HEK293T (cell line): Measurements from ENCODE around the gene TREX2.

ENCODE experiments used
- CTCF ChIA-PET: fragments of 350-600 bp; formaldehyde crosslinking; extraction: SDS; loops from one replicate; lab custom pipeline; 2021; ENCODE audit warnings: antibody characterized with exemption, inconsistent platforms; lab: Yijun Ruan, JAX
- POLR2A ChIA-PET: fragments of 350-600 bp; formaldehyde crosslinking; extraction: SDS; loops from one replicate; lab custom pipeline; 2020; ENCODE audit warnings: antibody characterized with exemption, inconsistent platforms; lab: Yijun Ruan, JAX
- DNase-seq: peaks from one replicate; pipeline ENCODE4 v3.0.0; 2012; ENCODE audit warnings: mixed read lengths; ENCODE audit errors: extremely low spot score
- ARNT ChIP-seq: fragments of 450-650 bp; IDR thresholded peaks from 2 replicates; pipeline ENCODE4 v1.6.1; 2017; ENCODE audit warnings: mild to moderate bottlenecking
- BHLHE40 ChIP-seq: fragments of 450-650 bp; IDR thresholded peaks from 2 replicates; pipeline ENCODE4 v1.6.1; 2016; ENCODE audit warnings: mild to moderate bottlenecking, moderate library complexity, borderline replicate concordance
- CTBP1 ChIP-seq: fragments of 450-650 bp; IDR thresholded peaks from 2 replicates; pipeline ENCODE4 v1.6.1; 2016; ENCODE audit warnings: borderline replicate concordance
- ELF4 ChIP-seq: fragments of 450-650 bp; IDR thresholded peaks from 2 replicates; pipeline ENCODE4 v1.6.1; 2017; ENCODE audit warnings: antibody characterized with exemption
- FOXA1 ChIP-seq: fragments of 450-650 bp; IDR thresholded peaks from 2 replicates; pipeline ENCODE4 v1.6.1; 2016; ENCODE audit warnings: mild to moderate bottlenecking
- FOXK2 ChIP-seq: fragments of 450-650 bp; IDR thresholded peaks from 2 replicates; pipeline ENCODE4 v1.6.1; 2016; ENCODE audit warnings: mild to moderate bottlenecking
- FOXM1 ChIP-seq: fragments of 450-650 bp; IDR thresholded peaks from 2 replicates; pipeline ENCODE4 v1.6.1; 2017; ENCODE audit warnings: mild to moderate bottlenecking, borderline replicate concordance
- HDGF ChIP-seq: fragments of 450-650 bp; IDR thresholded peaks from 2 replicates; pipeline ENCODE4 v1.6.1; 2017; ENCODE audit warnings: antibody characterized with exemption, borderline replicate concordance
- L3MBTL2 ChIP-seq: fragments of 450-650 bp; conservative IDR thresholded peaks from 2 replicates; pipeline ENCODE4 v1.6.1; 2016; ENCODE audit warnings: mild to moderate bottlenecking
- LEF1 ChIP-seq: fragments of 450-650 bp; IDR thresholded peaks from 2 replicates; pipeline ENCODE4 v1.6.1; 2017; ENCODE audit warnings: mild to moderate bottlenecking, borderline replicate concordance
- NFRKB ChIP-seq: fragments of 450-650 bp; IDR thresholded peaks from 2 replicates; pipeline ENCODE4 v1.6.1; 2016; ENCODE audit warnings: mild to moderate bottlenecking, moderate library complexity
- PKNOX1 ChIP-seq: fragments of 450-650 bp; IDR thresholded peaks from 2 replicates; pipeline ENCODE4 v1.6.1; 2016
- SP1 ChIP-seq: fragments of 450-650 bp; IDR thresholded peaks from 2 replicates; pipeline ENCODE4 v1.6.1; 2017
- SUZ12 ChIP-seq: fragments of 450-650 bp; IDR thresholded peaks from 2 replicates; pipeline ENCODE4 v1.6.1; 2016; ENCODE audit warnings: mild to moderate bottlenecking
- TARDBP ChIP-seq: fragments of 450-650 bp; IDR thresholded peaks from 2 replicates; pipeline ENCODE4 v1.6.1; 2016
- ZNF384 ChIP-seq: fragments of 450-650 bp; IDR thresholded peaks from 2 replicates; pipeline ENCODE4 v1.6.1; 2016

The TREX2 gene

DNA sequence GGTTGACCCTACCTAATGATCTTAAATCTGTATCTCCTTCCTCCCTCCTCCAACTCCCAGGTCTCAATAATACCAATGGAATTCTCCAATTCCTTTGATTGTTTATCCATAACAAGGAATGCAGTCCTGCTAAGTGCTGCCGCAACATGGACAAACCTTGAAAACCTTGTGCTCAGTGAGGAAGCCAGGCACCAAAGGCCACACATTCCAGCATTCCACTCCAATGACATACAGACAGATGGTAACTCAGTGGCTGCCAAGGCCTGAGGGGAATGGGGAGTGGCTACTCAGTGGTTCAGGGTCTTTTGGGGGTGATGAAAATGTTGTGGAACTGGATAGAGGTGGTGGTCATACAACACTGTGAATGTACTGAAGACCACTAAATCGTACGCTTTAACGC, 14.1 kb upstream of the TREX2 start:
- POLR2A ChIA-PET, result no interaction called here
- DNase-seq, result no peak
- CTCF ChIA-PET, result interaction anchor here (1.3 to 1.8 kb wide), 3 partner anchors 12 to 47 kb away, joined by 5 to 16 read pairs (median 16); partner anchors contain the start of gene HAUS7
- TF ChIP-seq BHLHE40 (no peak), NFRKB (no peak), CTBP1 (no peak), ELF4 (no peak), HDGF (no peak), SP1 (no peak), ZNF384 (no peak)

DNA sequence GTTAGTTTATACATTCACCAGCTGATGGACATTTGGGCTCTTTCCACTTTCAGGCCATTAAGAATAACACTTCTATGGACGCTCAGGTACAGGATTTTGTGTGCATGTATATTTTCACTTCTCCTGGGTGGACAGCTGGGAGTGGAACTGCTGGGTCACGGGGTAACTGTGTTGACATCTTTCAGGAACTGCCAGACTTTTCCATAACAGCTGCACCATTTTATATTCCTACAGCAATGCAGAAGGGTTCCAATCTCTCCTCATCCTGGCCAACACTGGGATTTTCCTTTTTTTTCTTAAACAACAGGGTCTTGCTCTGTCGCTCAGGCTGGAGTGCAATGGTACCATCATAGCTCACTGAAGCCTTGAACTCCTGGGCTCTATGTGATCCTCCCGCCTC, 12.6 kb upstream of the TREX2 start:
- TF ChIP-seq FOXA1, result no peak
- no peak for TF ChIP-seq CTBP1
- TF ChIP-seq SP1, result no peak
- no peak for TF ChIP-seq L3MBTL2
- no peak for TF ChIP-seq BHLHE40
- no peak for TF ChIP-seq FOXK2
- TF ChIP-seq TARDBP, result no peak
- TF ChIP-seq LEF1, result no peak
- TF ChIP-seq ELF4, result no peak
- TF ChIP-seq ARNT, result no peak
- no peak for TF ChIP-seq HDGF
- TF ChIP-seq SUZ12, result no peak
- no peak for TF ChIP-seq ZNF384
- TF ChIP-seq PKNOX1, result no peak
- POLR2A ChIA-PET, result no interaction called here
- no peak for DNase-seq
- CTCF ChIA-PET, result no interaction called here

GRCh38 chrX:153457827-153458466, 12.1 kb upstream of the TREX2 start:
- DNase-seq, result no peak
- TF ChIP-seq NFRKB (no peak), PKNOX1 (no peak), ZNF384 (no peak), L3MBTL2 (no peak), FOXK2 (no peak)
- ChIA-PET CTCF (no interaction called here), POLR2A (no interaction called here)

GRCh38 chrX:153457136-153457825, 11.4 kb upstream of the TREX2 start:
- TF ChIP-seq PKNOX1 (no peak), BHLHE40 (no peak), TARDBP (no peak), ELF4 (no peak), HDGF (no peak), ZNF384 (no peak), LEF1 (no peak), FOXM1 (no peak), FOXK2 (no peak), SP1 (no peak), L3MBTL2 (no peak), FOXA1 (no peak), SUZ12 (no peak), ARNT (no peak), CTBP1 (no peak), NFRKB (no peak)
- CTCF ChIA-PET, result no interaction called here
- no peak for DNase-seq
- POLR2A ChIA-PET, result no interaction called here

- ChIA-PET POLR2A (no interaction called here), CTCF (no interaction called here)
- no peak for TF ChIP-seq FOXM1
- TF ChIP-seq HDGF, result no peak
- no peak for TF ChIP-seq FOXK2
- TF ChIP-seq FOXA1, result no peak
- no peak for TF ChIP-seq L3MBTL2
- DNase-seq, result no peak
Observed at GRCh38 chrX:153456704-153457103, 10.8 kb upstream of the TREX2 start.

DNA sequence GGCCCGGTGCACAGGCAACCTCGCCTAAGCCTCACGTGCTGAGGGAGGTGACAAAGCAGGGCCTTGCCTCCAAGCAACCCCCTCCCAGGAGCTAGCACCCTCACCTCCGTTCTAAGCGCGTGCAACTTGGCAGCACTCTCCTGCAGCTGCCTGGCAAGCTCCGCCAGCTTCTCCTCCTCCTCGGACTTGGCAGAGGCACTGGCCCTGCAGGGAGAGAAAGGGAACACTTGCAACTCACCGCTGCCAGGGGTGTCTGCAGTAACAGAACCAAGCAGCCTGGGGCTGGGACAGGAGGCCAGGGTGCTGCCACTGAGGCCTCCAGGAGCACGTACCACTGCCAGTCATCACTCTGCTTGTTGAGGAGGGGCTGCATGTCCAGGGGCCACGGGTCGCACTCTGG, 10.3 kb upstream of the TREX2 start:
- ChIA-PET POLR2A (no interaction called here), CTCF (no interaction called here)
- TF ChIP-seq PKNOX1 (no peak), FOXA1 (no peak), SUZ12 (no peak), CTBP1 (no peak), L3MBTL2 (no peak), HDGF (no peak), LEF1 (no peak), BHLHE40 (no peak), FOXM1 (no peak)
- no peak for DNase-seq
